Midbrain (tissue), 1 donor: ENCODE data around the gene ARHGAP35.
"Not testable (repeated sequence)": the region's sequence is repeated elsewhere in the genome, so short reads cannot be mapped to it uniquely, and the experiment has no call there.

Source experiments
- DNase-seq: peaks from one replicate; lab custom pipeline; 2025; lab: John Stamatoyannopoulos, UW

The ARHGAP35 gene

DNA sequence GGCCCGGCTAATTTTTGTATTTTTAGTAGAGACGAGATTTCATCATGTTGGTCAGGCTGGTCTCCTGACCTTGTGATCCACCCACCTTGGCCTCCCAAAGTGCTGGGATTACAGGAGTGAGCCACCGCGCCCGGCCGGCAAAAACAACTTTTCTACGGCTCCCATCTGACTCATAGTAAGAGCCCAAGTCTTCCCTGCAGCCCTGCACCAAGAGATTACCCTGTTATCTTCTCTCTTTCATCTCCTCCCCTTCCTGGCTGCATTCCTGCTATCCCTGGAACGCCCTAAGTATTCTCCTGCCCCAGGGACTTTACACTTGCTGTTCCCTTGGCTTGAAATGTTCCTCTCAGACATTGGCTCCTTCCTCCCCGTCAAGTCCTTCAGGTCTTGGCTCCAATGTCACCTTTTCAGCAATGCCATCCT lies 16.7 kb upstream of the ARHGAP35 start:
- no peak for DNase-seq

DNA sequence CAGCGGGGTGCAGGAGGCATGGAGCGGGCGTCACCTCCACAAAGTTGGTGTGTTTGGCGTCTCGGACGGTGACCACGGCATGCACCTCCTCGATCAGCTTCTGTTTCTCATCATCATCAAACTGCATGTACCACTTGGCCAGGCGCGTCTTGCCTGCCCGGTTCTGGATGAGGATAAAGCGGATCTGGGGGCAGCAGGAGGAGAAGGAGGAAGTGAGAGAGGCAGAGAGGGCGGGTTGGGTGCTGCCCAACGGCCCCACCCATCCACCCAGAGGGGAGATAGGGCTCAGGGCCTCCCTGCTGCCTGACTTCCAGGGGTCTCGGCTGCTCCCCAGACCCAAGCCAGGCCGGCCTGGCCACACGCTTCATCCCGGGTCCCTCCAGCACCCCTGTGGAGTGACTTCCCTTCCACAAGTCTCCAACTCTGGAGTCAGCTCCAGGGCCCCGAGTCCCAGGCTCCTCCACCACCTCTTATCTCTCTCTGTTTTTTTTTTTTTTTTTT lies 14.8 kb upstream of the ARHGAP35 start:
- DNase-seq = no peak

DNA sequence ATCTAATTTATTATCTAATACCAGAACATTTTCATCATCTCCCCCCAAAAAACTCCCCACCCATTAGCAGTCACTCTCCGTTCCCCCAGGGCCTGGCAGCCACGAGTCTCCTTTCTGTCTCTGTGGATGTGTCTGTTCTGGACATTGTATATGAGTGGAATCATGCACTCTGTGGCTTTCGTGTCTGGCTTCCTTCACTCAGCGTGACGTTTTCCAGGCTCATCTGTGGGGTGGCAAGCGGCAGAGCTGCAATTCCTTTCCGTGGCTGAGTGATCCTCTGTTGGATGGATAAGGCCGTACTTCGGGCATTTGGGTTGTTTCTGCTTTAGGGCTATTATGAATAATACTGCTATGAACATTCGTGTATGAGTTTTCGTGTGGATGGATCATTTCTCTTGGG lies 13.3 kb upstream of the ARHGAP35 start:
- no peak for DNase-seq

DNA sequence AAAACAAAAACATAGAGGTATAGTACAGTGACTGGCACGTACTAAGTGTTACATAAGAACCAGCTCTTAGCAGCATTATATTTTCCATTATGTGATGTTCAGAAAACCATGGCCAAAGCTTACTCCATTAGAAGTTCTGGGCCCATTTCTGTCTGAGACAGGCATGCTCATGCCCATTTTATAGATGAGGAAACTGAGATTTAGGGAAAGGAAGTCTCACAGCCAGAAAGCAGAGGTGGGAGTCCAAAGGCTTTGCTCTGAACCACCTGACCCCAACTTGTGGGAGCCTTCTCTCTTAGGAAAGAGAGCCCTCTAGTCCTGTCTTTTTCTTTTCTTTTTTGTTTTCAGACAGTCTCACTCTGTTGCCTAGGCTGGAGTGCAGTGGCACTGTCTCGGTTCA lies 12.4 kb upstream of the ARHGAP35 start:
- no peak for DNase-seq

DNA sequence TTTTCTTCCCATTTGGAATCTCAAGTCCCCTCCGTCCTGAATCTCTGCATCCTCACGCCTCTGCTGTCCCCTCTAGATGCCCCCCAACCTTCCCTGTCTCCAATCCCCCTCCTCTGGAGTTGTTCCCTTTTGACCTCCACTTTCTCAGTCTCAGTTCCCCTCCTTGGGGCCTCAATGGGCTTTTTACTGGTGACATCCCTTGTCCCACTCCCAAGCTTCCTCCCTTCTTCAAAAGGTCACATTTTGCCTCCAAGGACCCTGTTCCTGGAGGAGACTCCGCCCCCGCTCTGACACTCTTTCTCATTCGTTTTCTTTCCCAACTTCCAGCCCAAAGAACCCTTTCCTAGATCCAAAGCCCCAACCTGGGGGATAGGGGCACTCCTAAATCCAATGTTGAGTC lies 11.2 kb upstream of the ARHGAP35 start:
- no peak for DNase-seq

DNA sequence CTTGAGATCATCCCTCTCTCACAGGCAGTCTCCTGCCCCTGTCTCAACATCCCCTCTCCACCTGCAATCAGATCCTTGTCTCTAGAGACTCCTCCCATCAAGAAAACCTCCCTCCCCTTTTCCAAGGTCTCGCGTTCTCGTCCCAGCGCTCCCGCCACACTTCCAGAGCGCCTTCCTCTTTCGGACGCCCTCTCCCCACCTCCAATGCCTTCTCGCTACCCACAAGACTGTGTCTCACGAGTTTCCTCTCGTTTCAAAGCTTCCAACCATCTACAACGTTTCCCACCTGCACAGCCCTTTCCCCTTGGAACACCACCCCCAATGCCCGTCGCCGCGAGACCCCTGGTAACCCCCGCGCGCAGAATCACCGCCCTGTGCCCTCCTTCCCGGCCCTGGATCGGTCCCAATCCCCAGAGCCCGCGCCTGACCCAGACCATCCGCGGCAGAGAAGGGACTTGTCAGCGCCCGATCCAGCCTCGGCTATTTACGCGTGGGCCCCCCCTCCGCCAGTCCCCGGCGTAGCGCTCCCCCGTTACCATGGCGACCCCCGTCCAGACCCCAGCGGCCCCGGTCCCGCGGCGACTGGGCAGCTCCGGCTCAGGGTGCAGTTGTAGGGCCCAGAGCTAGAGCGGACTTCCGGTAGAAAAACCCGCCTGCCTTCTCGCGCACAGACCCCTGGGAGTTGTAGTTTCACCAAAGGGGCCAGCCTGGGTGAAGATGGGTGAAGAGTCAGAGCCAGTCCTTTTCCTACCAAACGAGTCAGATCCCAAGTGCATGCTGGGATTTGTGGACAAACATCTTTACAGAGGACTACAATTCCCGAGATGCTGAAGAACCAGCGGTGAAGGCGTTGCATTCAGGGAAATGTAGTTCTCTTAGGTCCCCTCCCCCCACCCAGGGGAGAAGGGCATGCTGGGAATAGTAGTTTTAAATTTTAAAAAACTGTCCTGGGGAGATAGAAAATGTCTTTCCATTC lies 10.3 kb upstream of the ARHGAP35 start, which contains the start of gene AP2S1:
AP2S1 (minus strand) TSS at position 619 of the 976 bp plus-strand sequence; CDS start at position 539, 80 bp downstream.
- peak; percentile 99 for DNase-seq

DNA sequence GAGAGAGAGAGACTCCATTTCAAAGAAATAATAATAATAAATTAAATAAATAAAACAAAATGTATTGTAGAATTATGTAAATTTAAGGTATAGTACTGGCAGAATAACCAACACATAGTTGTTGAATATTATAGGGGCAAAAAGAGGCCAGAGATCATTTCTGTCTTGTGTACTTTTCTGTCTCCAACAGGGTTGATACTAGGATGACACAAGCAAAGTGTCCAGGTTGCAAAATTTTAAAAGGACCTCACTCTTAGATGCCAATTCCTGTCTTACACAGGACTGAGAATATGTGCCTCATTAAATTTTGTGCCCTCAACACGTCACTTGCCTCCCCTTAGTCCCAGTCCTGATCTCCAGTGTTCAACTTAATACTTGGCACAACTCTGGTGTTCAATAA lies 8.0 kb upstream of the ARHGAP35 start:
- DNase-seq = no peak

DNA sequence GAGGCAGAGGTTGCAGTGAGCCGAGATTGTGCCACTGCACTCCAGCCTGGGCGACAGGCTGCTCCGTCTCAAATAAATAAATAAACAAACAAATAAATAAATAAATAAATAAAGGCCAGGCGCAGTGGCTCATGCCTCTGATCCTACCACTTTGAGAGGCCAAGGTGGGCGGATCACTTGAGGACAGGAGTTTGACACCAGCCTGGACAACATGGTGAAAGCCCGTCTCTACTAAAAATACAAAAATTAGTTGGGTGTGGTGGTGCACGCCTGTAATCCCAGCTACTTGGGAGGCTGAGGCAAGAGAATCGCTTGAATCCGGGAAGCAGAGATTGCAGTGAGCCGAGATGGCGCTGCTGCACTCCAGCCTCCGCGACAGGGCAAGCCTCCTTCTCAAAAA lies 6.1 kb upstream of the ARHGAP35 start:
- DNase-seq = not testable (repeated sequence)

DNA sequence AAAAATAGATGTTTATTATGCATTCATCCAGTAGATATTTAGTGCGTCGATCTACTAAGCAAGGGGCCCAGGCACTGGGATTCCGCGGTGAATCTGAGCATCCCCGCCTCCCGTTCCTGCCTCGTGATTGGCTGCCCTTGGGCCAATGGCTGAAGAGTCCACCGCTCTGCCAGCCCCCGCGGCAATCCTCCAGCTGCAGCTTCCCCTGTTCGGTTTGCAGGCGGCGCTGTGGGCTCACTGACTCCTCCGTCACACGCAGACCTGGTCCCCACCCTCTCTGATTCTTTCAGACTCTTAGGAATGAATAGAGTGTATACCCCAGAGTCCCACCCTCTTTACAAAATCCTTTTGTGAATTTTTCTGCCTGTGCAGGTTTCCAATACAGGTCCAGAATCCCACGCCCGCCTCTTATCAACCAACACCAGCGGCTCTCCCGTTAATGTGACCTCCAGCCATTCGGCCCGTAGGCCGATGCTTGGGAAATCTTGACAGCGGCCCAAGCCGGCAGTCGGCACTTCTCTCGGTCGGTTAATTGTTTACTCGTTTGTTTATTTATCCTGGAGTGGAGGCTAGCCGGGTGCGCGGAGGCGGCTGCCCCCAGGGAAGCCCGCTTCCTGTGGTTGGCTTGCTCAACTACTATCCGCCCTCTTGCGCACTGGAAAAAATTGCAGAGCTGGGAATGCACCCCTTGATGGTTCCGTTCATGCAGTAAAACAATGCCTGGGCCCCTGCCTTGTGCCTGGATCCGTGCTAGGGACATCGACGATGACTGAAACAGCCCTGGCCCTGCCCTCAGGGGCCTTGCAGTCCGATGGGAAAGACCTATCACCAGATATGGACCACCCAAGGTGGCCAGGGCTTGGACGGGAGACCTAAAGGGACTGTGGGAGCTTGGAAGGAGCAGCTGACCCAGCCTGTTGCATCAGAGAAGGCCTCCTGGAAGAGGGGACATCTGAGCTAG lies 4.5 kb upstream of the ARHGAP35 start:
- DNase-seq = peak; percentile 98

DNA sequence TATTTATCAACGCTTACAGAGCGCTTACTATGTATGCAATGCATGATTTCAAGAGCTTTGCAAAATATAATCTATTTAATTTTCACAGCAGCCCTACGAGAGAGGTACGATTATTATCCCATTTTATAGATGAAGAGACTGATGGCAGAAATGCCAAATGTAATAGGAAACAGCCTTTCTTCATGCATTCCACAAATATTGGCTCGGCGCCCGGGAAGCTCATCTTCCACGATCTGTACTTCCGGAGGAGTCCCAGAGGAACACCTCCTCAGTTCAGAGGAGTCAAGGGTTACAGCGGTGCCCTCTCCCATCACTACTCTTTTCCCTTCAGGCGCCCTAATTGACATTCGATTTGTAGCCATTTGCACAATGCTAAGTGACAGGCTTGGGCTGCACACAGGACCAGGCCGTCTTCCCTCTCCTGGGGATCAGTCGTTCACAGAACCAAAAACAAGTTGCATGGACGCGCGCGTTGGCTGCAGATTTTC lies 1.1 kb upstream of the ARHGAP35 start:
- DNase-seq = no peak

DNA sequence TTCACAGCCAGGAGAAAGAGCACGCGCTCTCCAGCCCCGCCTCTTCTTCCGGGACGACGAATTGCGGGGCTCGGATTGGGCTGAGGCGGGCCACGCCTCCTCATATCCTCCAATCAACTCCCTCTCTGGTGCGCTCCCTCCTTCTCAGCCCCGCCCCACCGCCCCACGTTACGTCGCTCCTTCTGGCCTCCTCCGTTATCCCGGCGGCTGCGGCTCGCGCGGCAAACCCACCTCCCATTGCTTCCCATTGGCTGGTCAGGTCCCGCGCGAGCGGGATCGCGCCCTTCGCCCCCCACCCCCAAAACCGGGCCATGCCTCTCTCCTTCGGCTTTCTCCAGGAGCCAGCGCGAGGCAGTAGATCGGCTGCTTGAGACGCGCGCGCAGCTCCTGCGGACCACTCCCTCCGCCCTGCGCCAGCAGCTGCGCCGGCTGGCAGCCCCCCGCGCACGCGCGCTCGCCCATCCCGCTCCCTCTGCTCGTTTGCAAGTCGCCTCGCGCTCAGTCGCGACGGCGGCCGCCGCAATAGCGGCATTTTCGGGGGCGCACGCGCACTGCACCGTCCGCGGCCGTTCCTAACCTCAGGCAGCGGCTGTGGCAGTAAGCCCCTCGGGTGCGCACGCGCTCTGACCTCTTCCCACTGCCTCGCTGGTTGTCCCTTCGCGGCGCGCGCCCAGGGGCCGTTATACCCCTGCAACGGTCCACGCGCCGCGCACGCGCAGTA lies 512 bp upstream of the ARHGAP35 start:
- DNase-seq = peak; percentile 97

DNA sequence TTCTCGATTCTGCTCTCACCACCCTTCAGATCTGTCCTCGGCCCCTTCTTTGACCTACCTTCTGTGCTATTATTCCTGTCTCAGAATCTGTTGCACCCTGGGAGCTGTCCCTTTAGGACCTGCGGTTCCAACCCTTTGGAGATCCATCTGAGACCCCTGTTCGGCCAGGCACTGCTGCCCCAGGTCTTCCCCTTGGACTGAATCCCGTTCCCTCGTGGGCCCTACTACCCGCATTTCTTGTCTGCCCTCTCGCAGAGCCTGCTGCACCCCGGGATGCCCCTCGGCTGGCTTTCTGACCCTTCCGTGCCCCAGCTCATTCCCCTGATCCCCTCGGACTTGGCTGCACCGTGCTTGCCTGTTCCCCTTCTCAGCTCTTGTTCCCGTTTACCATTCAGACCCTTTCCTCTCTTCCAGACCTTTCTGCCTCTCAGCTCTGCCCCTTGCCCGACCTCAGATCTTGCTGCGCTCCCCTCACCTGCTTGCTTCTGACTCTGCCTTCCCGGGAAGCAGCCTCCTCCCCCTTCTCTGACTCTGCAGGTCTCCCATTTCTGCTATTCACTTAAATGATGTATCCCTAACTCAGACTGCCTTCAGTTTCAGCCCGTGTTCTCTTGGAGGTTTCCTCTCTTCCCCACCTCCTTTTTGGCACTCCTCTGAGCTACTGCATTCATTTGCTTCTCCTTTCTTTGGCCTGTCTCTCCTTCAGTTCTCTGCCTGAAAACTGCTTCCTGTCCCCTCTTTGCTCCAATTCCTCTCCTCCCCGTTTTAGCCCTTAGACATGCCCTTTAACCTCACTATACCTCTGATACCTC lies 1.1 kb downstream of the ARHGAP35 start:
- DNase-seq = no peak

DNA sequence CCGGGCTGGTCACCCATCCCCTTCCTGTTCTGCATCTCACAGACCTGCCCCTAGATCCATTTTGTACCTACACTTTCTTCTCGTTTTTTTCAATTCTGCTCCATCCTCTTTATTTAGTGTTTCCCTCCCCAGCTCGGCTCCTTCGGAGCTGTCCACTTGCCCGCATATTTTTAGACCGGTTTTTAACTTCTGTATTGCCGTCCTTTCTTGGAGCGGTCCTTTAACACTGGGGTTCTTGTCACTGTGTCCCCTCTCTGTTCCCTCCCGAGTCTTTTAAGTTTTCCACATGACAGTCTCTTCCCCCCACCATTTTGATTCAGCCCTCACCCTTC lies 1.7 kb downstream of the ARHGAP35 start:
- no peak for DNase-seq

DNA sequence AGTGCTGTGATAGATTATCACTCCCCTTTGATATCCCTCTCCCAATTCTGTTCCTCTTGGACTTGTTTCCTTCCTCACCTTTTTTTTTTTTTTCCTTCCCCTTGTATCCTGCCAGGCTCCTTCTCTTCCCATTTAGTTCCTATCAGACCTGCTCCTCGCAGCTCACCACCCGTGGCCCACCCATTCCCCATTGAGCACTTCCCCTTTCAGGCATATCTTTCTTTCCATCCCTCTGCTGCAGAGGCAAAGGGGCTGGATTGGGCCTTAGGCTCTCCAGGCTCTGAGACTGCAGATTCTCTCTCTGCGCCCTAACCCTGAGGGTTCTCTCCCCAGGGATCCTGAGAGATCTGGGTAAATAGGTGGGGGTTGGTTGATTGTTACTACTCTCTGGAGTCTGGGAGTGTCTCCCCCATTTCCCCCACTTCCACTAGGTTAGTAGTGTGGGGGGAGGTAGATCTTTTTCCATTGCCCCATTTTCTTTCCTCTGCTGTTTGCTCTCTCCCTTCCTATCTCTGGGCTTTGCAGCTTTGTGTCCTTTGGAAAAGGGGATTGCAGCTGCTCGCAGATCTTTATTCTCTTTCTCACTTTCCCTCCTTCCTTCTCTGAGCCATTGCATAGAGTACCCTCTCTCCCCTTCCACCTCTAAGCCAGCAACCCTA lies 2.3 kb downstream of the ARHGAP35 start:
- DNase-seq = no peak

DNA sequence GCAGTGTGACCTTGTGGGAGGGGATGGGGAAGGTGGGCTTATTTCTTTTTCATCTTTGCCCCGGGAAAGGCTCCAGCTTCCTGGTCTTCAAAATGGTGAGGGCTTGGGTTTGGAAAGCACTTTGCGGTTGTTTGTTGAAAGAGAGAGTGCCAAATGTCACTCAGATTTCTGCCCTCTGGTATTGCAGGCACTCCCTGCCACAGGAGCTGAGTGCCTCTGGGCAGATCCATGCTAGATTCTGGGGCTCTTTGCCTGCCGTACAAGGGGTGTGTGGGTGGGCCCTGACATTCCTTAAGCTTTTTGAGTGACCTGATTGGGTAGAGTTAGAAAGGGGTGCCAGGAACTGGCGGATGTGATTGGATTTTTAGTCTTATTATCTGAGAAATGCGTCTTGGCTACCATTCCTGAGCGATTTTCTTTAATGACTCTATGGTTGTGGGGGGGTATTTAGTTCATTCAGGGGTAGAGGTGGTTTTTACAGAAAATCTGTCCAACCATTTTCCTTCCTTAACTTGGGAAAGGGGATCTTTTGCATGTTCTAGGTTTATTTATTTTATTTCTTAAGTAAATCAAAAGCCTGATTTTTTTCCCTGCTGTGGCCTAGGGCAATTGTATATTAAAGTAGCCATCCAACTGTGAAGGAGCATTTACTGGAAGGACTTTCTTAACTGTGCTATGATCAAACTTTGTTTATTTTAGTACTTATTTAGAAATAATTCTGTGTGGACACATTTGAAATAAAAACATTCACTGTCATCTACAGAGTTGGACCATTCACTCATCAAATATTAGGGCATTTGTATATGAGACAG lies 3.2 kb downstream of the ARHGAP35 start:
- no peak for DNase-seq

DNA sequence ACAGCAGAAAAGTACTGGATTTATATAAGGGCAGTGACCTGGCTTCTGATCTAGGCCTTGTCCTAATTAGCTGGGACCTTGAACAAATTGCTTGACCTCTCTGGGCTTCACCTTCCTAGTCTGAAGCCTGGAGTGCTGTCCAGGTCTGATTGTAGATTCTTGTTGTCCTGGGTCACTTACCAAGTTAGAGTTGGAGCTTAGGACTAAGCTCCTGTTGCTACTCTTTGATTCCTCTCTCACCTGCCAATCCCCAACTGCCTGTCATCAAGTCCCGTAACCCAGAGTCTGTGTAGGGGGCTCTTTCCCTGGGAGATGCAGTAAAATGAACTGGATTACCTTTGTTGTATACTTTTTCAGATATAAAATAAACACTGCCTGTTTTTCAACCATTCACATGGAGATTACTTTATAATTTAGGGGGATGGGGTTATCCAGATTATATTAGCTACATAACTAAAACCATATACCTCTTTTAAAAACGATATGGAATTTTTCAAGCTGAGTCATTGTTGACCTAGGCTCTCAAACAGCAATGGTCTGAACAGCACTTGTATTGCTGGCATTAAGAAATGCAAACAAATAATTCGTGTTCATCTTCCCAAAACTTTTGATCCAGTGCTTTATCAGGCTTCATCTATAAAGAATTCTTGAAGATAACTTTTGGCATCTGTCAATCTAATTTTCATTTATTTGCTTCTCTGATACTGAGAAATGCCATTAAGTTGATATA lies 5.8 kb downstream of the ARHGAP35 start:
- DNase-seq = no peak

DNA sequence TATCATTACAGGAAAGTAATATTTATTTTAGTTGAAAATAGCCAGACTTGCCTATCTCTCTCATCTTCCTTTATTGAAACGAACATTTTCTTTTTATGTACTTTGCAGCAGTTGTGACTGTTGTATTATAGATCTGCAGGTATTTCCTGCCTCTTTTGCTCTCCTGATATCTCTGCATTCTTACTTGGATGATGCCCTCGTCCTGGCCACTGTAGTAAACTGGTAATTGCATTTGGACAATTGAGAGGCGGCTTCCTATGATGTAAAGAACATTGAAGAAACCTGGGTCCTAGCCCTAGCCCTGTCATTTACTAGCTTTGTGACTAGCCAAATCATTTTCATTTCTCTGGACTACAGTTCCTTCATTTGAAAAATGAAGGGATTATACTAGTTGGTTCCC lies 6.4 kb downstream of the ARHGAP35 start:
- no peak for DNase-seq

DNA sequence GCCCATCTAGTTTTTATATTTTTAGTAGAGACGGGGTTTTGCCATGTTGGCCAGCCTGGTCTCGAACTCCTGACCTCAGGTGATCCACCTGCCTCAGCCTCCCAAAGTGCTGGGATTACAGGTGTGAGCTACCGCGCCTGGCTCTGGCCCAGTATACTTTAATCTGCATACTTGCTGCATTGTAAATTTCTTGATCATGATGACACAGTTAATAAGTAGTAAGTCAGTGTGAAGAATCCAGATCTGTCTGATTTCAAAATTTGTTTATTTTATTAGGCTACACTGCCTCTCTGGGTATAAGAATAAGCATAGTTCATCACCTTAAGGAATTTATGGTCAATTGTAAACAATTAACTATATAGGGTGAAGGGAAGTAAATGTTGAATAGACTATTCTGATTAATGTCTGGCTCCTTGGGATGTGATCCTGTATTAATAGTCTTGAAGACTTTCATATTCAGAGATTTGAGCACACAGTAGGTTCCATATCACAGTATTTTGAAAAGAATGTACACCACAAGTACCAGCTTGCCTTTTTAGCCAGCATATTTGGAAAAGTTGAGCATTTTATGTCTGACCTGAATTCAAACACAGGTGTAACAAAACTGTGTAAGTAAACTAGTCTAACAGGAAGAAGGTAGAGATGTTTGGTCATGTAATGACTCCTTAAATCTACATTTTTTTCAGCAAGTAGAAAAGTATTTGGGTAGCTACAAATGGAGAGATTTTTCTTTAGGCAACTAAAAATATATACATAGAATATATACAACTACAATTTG lies 7.4 kb downstream of the ARHGAP35 start:
- DNase-seq = no peak
